B cell (primary cell): ENCODE data around the gene CAPN12. TPM values are rescaled to one million over a fixed set of nuclear protein-coding genes. Genes with fewer than 3 reads are reported as not detected.

ENCODE experiments used
- ATAC-seq: fragments of 200-7000 bp; cut with Tn5 transposase; one replicate; pipeline ENCODE4 v1.10.0; 2021; ENCODE audit warnings: low read depth, mild to moderate bottlenecking, moderate number of reproducible peaks, moderate library complexity
- CTCF ChIA-PET: fragments of 350-600 bp; sonication (Branson Sonifier 250); formaldehyde crosslinking; loops from one replicate; lab custom pipeline; 2021; ENCODE audit warnings: antibody characterized with exemption, inconsistent platforms; lab: Charles Lee
- POLR2A ChIA-PET: fragments of 350-600 bp; sonication (Branson Sonifier 250); formaldehyde crosslinking; loops from one replicate; lab custom pipeline; 2021; ENCODE audit warnings: antibody characterized with exemption; lab: Charles Lee
- DNase-seq: peaks from one replicate; pipeline ENCODE4 v3.0.0; 2013
- H2AFZ ChIP-seq: 2 replicates; pipeline ENCODE4 v1.6.1; 2012; ENCODE audit warnings: mild to moderate bottlenecking, low read depth, low read length; ENCODE audit not compliant: insufficient read depth, poor library complexity, severe bottlenecking
- H3K27ac ChIP-seq, 2 donors: 1 replicate in 1 of 2; 2 replicates in 1 of 2; pipeline ENCODE4 v1.5.1; 2012 to 2013; ENCODE audit warnings: low read length in 2 of 2, mild to moderate bottlenecking in 2 of 2, moderate library complexity in 1 of 2
- H3K27me3 ChIP-seq, 4 experiments: fragments of 200-600 bp in 1 of 4; sonication (generic) in 1 of 4; replicated peaks in 1 of 4; 1 replicate in 2 of 4; 2 replicates in 2 of 4; pipeline versions ENCODE4 v1.6.1 to v1.7.0; 2013 to 2016; ENCODE audit warnings: low read length in 3 of 4, mild to moderate bottlenecking in 2 of 4, mixed read lengths in 1 of 4, moderate library complexity in 1 of 4; ENCODE audit not compliant: insufficient read depth in 4 of 4, control insufficient read depth in 3 of 4; ENCODE audit errors: control extremely low read depth in 1 of 4
- H3K36me3 ChIP-seq, 2 experiments: replicated peaks in 1 of 2; 1 replicate in 1 of 2; 2 replicates in 1 of 2; pipeline versions ENCODE4 v1.6.1 to v1.7.1; 2013; ENCODE audit warnings: low read length in 1 of 2; ENCODE audit not compliant: insufficient read depth in 2 of 2, control insufficient read depth in 1 of 2; ENCODE audit errors: control extremely low read depth in 1 of 2, extremely low read depth in 1 of 2
- H3K4me1 ChIP-seq, 2 donors: fragments of 200-600 bp in 1 of 2; sonication (generic) in 1 of 2; 1 replicate in 1 of 2; 2 replicates in 1 of 2; pipeline versions ENCODE4 v1.5.1 to v1.6.1; 2013 to 2017; ENCODE audit warnings: low read length in 2 of 2; ENCODE audit not compliant: control insufficient read depth in 2 of 2, insufficient read depth in 2 of 2
- H3K4me2 ChIP-seq: replicated peaks from 2 replicates; pipeline ENCODE3; 2012; ENCODE audit warnings: mild to moderate bottlenecking, low read depth, low read length; ENCODE audit not compliant: poor library complexity, severe bottlenecking
- H3K4me3 ChIP-seq, 5 experiments: fragments of 200-600 bp in 1 of 5; sonication (generic) in 1 of 5; 1 replicate in 3 of 5; 2 replicates in 2 of 5; pipeline versions ENCODE4 v1.5.1 to v1.7.0; 2011 to 2016; ENCODE audit warnings: low read length in 4 of 5, mild to moderate bottlenecking in 4 of 5, low read depth in 2 of 5, control low read depth in 1 of 5, moderate library complexity in 1 of 5; ENCODE audit not compliant: insufficient read depth in 1 of 5; ENCODE audit errors: control extremely low read depth in 1 of 5, extremely low read depth in 1 of 5
- H3K79me2 ChIP-seq: fragments of 200-600 bp; sonication (generic); one replicate; pipeline ENCODE4 v1.6.0; 2016; ENCODE audit warnings: low read length; ENCODE audit not compliant: control insufficient read depth, insufficient read depth
- H3K9ac ChIP-seq: fragments of 200-600 bp; sonication (generic); 2 replicates; pipeline ENCODE4 v1.6.1; 2017; ENCODE audit warnings: mild to moderate bottlenecking, low read length, moderate library complexity
- H3K9me3 ChIP-seq, 3 donors: one replicate each; pipeline versions ENCODE4 v1.6.1 to v1.7.1; 2013; ENCODE audit warnings: low read length in 2 of 3; ENCODE audit not compliant: control insufficient read depth in 2 of 3, insufficient read depth in 1 of 3; ENCODE audit errors: control extremely low read depth in 1 of 3
- H4K20me1 ChIP-seq: 2 replicates; pipeline ENCODE4 v1.6.0; 2012; ENCODE audit warnings: mild to moderate bottlenecking, low read length; ENCODE audit not compliant: insufficient read depth, control insufficient read depth, poor library complexity, severe bottlenecking
- H3K27ac Mint-ChIP-seq: one replicate; pipeline ENCODE4 v1.8.0; 2021; ENCODE audit warnings: mixed read lengths
- H3K27me3 Mint-ChIP-seq: one replicate; pipeline ENCODE4 v1.8.0; 2021; ENCODE audit warnings: mixed read lengths
- H3K4me1 Mint-ChIP-seq: one replicate; pipeline ENCODE4 v1.8.0; 2021; ENCODE audit warnings: mixed read lengths
- H3K4me3 Mint-ChIP-seq: one replicate; pipeline ENCODE4 v1.8.0; 2021; ENCODE audit warnings: mixed read lengths
- H3K9me3 Mint-ChIP-seq: one replicate; pipeline ENCODE4 v1.8.0; 2022; ENCODE audit warnings: mixed read lengths; ENCODE audit not compliant: insufficient read depth
- EZH2 ChIP-seq: IDR thresholded peaks from 2 replicates; pipeline ENCODE4 v1.6.1; 2012; ENCODE audit warnings: borderline replicate concordance, low read depth, mild to moderate bottlenecking, moderate library complexity, low read length; ENCODE audit not compliant: insufficient read depth, poor library complexity, severe bottlenecking
- WGBS: methylation state at CpG from one replicate; pipeline ENCODE4 v1.1.5; 2013; ENCODE audit warnings: missing lambda C conversion rate; ENCODE audit not compliant: insufficient coverage; 5-methylcytosine and 5-hydroxymethylcytosine counted together
- intact Hi-C: fragments of 100-400 bp; cut with micrococcal nuclease; formaldehyde crosslinking; loops from one replicate; pipeline ENCODE4 v1.10.0; 2022
- polyA plus RNA-seq: library from polyadenylated mRNA; depleted of rRNA; stranded (reverse); fragments of >200 nt; gene quantifications from 2 replicates; pipeline ENCODE4 v1.2.3, GENCODE V29; 2012
- total RNA-seq, 2 donors: library from RNA; stranded (reverse); fragments of 120-200 nt in 1 of 2; gene quantifications; 1 replicate in 1 of 2; 2 replicates in 1 of 2; pipeline versions ENCODE4 v1.2.3 to v1.2.4, GENCODE V29; 2013 to 2022
- TF ChIP-seq, protein P1 (sequence below): fragments of 200-600 bp; IDR thresholded peaks from one replicate; pipeline ENCODE4 v1.8.0; 2022; ENCODE audit warnings: antibody characterized with exemption, mild to moderate bottlenecking

Gene CAPN12
- total and polyA plus RNA-seq, 2 donors (not counting 1 experiment from before 2014, with no cell fraction given) = 28.6 to 104 TPM

DNA sequence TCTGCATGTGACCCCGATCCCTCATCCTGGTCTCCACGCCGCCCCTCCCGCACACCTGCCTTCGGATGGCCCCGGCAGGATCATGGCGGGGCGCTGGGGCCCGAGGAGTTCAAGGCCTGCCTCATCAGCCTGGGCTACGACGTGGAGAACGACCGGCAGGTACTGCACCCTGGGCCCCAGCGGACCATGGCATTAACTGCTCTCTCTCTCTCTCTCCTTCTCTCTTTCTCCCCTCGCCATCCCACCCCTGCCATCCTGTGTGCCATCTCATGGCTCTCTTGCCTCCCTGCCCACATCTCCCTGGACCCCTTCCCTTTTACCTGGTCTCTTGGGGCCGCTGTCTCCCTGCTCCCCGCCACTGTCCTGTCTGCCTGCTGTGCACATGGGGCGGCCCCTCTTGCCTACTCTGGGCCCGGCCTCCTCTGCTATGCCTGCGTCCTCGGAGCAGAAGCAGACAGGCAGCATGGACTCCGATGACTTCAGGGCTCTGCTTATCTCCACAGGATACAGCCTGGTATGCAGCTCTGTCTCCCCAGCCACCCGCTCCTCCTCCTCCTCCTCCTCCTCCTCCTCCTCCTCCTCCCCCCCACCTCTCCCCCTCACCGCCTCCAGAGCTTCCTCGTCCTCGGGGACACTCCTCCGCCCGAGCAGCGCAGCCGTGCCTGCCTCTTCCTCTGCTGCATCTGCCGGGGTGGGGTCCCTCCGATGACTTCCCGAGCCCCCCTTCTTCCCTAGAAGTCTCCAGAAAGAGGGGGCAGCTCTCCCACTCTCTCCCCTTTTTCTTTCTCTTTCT lies 16.2 kb downstream of the CAPN12 start:
- Histone ChIP-seq H3K4me2 (no peak overlapping the region), H2AFZ (no peak overlapping the region), H3K9me3 (no peaks in the 10 kb centered on the region), H3K9ac (no peak overlapping the region), H3K36me3 (peaks cover 0 to 56% of the 10 kb centered on the region in 2 experiments), H4K20me1 (no peaks in the 10 kb centered on the region), H3K27ac (no peak overlapping the region), H3K4me1 (peaks cover 0 to 5% of the 10 kb centered on the region in 2 donors), H3K4me3 (no peak overlapping the region), H3K79me2 (peaks cover 3% of the 10 kb centered on the region), H3K27me3 (no peaks in the 10 kb centered on the region)
- Mint-ChIP-seq H3K27ac (no peak overlapping the region), H3K27me3 (no peaks in the 10 kb centered on the region), H3K4me3 (no peak overlapping the region), H3K9me3 (no peaks in the 10 kb centered on the region), H3K4me1 (peaks cover 5% of the 10 kb centered on the region)
- ATAC-seq (no peak), DNase-seq (no peak)
- intact Hi-C loops = no loop called here
- WGBS = 93% methylated on average over 27 of the region's 33 CpGs
- CTCF ChIA-PET = interaction anchor here (0.6 to 7.3 kb wide), 5 partner anchors 94 to 203 kb away, joined by 3 to 36 read pairs (median 3); partner anchors contain the start of genes MRPS12 and SARS2
- POLR2A ChIA-PET = interaction anchor here (0.8 kb wide), 1 partner anchor 169 kb away, joined by 5 read pairs; no protein-coding TSS in a partner anchor
- TF ChIP-seq EZH2 = no peak
- TF ChIP-seq, protein P1, sequence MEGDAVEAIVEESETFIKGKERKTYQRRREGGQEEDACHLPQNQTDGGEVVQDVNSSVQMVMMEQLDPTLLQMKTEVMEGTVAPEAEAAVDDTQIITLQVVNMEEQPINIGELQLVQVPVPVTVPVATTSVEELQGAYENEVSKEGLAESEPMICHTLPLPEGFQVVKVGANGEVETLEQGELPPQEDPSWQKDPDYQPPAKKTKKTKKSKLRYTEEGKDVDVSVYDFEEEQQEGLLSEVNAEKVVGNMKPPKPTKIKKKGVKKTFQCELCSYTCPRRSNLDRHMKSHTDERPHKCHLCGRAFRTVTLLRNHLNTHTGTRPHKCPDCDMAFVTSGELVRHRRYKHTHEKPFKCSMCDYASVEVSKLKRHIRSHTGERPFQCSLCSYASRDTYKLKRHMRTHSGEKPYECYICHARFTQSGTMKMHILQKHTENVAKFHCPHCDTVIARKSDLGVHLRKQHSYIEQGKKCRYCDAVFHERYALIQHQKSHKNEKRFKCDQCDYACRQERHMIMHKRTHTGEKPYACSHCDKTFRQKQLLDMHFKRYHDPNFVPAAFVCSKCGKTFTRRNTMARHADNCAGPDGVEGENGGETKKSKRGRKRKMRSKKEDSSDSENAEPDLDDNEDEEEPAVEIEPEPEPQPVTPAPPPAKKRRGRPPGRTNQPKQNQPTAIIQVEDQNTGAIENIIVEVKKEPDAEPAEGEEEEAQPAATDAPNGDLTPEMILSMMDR = no peak

DNA sequence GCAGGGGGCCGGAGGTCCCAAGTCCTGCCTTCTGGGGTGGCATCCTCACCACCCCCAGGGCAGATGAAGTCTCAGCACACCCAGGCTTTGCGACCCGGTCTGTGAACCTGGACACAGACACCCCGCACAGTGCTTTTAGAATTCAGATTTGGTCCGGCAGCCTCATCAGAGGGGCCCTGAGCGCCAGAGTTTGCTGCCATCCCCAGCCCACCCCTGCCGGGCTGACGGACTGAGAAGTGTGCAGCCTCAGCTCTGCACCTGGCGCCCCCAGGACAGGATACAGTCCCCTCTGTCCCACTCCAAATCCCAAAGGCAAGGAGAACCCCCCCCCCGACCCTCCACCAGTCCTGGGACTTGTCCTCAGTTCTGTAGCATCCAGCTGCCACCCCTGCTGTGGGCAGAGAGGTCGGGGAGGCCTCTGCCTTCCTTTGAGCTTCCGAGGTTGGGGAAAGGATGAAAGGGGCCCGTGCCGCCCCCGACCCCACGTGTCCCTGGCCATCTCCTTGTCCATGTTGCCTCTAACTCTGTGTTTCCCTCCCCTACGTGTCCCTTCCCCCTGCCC lies 16.9 kb downstream of the CAPN12 start:
- H3K79me2 ChIP-seq = no peaks in the 10 kb centered on the region
- Mint-ChIP-seq H3K4me3 (no peak overlapping the region), H3K27me3 (no peaks in the 10 kb centered on the region), H3K4me1 (peaks cover 4% of the 10 kb centered on the region), H3K27ac (no peak overlapping the region), H3K9me3 (no peaks in the 10 kb centered on the region)
- ATAC-seq (no peak), DNase-seq (no peak)
- 98% methylated on average over 14 of the region's 17 CpGs for WGBS
- intact Hi-C loops = no loop called here
- H3K36me3 ChIP-seq = peaks cover 0 to 62% of the 10 kb centered on the region in 2 experiments
- H3K9ac ChIP-seq = no peak overlapping the region
- H3K27me3 ChIP-seq = no peaks in the 10 kb centered on the region
- no peaks in the 10 kb centered on the region for H4K20me1 ChIP-seq
- peaks cover 0 to 5% of the 10 kb centered on the region in 2 donors for H3K4me1 ChIP-seq
- H3K27ac ChIP-seq = no peak overlapping the region
- TF ChIP-seq, protein P1 = no peak
- TF ChIP-seq EZH2 = no peak
- ChIA-PET POLR2A (interaction anchor here (0.8 kb wide), 1 partner anchor 170 kb away, joined by 5 read pairs; no protein-coding TSS in a partner anchor), CTCF (interaction anchor here (7.3 kb wide), 1 partner anchor 203 kb away, joined by 36 read pairs; the partner anchor contains the start of genes MRPS12 and SARS2)
- H2AFZ ChIP-seq = no peak overlapping the region
- H3K4me3 ChIP-seq = no peak overlapping the region
- H3K4me2 ChIP-seq = no peak overlapping the region
- no peaks in the 10 kb centered on the region for H3K9me3 ChIP-seq
